WI38 (cell line): ENCODE data around the gene IDUA.
"Not testable (repeated sequence)": the region's sequence is repeated elsewhere in the genome, so short reads cannot be mapped to it uniquely, and the experiment has no call there.

Source experiments
- H3K4me3 ChIP-seq: 2 replicates; pipeline ENCODE4 v1.5.1; 2011; ENCODE audit warnings: low read depth, mild to moderate bottlenecking, control low read depth, low read length
- TF ChIP-seq, protein P1 (sequence below): IDR thresholded peaks from 2 replicates; pipeline ENCODE4 v1.5.1; 2012; ENCODE audit warnings: low read depth, mild to moderate bottlenecking, control low read depth, low read length

Gene IDUA

DNA sequence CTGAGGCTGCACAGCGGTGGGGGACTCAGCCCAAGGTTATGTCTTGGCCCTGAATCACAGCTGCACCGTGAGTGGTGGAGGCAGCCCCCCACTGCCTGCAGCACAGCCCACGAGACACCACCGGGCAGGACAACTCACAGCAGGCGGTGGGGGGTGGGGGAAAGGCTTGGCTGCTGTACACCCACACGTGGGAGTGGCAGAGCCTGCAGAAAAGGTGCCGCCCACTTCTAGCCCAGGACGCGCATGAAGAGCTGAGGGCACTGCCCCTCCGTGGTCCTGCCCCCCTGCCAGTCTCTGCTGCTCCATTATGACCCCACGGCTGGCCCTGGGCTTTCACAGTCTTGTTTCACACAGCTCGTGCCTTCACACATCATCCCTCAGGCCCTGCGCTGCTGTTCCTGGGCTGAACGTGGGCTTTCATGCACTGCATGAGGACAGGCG lies 65.4 kb downstream of the IDUA start:
- TF ChIP-seq, protein P1, sequence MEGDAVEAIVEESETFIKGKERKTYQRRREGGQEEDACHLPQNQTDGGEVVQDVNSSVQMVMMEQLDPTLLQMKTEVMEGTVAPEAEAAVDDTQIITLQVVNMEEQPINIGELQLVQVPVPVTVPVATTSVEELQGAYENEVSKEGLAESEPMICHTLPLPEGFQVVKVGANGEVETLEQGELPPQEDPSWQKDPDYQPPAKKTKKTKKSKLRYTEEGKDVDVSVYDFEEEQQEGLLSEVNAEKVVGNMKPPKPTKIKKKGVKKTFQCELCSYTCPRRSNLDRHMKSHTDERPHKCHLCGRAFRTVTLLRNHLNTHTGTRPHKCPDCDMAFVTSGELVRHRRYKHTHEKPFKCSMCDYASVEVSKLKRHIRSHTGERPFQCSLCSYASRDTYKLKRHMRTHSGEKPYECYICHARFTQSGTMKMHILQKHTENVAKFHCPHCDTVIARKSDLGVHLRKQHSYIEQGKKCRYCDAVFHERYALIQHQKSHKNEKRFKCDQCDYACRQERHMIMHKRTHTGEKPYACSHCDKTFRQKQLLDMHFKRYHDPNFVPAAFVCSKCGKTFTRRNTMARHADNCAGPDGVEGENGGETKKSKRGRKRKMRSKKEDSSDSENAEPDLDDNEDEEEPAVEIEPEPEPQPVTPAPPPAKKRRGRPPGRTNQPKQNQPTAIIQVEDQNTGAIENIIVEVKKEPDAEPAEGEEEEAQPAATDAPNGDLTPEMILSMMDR: no peak

DNA sequence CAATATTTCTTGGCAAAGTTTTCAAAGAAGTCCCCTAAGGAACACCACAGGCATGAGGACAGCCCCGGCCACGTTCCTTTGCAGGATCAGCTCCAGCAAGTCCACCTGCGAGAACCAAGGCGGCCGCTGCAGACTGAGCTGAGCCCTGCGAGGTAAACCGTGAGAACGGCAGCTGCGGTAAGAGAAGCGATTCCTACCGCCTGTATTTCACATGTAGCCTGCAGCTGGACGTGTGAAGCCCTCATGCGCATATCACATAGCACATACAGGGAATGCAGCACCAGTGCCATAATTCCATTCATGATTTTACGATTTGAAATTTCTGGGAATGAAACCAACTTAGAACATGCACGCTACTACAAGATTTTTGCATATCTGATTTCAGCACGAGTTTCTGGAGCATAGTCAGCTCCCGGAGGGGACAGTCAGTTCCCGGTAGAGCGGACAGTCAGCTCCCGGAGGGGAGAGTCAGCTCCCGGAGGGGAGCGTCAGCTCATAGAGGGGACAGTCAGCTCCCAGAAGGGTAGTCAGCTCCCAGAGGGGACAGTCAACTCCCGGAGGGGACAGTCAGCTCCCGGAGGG lies 66.3 kb downstream of the IDUA start:
- TF ChIP-seq, protein P1: no peak
- no peak overlapping the region for H3K4me3 ChIP-seq

More for the DNA sequence above, 65.4 kb downstream of the IDUA start:
- no peak overlapping the region for H3K4me3 ChIP-seq

DNA sequence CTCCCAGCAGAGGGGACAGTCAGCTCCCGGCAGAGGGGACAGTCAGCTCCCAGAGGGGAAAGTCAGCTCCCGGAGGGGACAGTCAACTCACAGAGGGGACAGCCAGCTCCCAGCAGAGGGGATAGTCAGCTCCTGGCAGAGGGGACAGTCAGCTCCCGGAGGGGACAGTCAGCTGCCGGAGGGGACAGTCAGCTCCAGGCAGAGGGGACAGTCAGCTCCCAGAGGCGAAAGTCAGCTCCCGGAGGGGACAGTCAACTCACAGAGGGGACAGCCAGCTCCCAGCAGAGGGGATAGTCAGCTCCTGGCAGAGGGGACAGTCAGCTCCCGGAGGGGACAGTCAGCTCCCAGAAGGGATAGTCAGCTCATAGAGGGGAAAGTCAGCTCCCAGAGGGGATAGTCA lies 67.0 kb downstream of the IDUA start:
- H3K4me3 ChIP-seq: not testable (repeated sequence)
